Thyroid gland (tissue), 4 donors: ENCODE measurements around the gene TPBGL. TPM values are rescaled to one million over a fixed set of nuclear protein-coding genes. Genes with fewer than 3 reads are reported as not detected.
A peak's percentile ranks its signal among the peaks of the same experiment; 100 is the strongest.

Experiments used
- DNase-seq, 2 donors: peaks; one replicate each; pipeline ENCODE4 v3.0.0-alpha.2; 2019
- H3K27ac ChIP-seq, 3 donors: fragments of 200-600 bp; sonication (generic); 1 replicate in 2 of 3; 2 replicates in 1 of 3; pipeline ENCODE4 v1.5.1; 2016 to 2019; ENCODE audit warnings: mild to moderate bottlenecking in 1 of 3, moderate library complexity in 1 of 3
- H3K27me3 ChIP-seq: fragments of 200-600 bp; sonication (generic); one replicate; pipeline ENCODE4 v1.5.1; 2019
- H3K36me3 ChIP-seq, 2 donors: fragments of 200-600 bp; sonication (generic); one replicate each; pipeline ENCODE4 v1.5.1; 2016 to 2019
- H3K4me1 ChIP-seq, 2 donors: fragments of 200-600 bp; sonication (generic); one replicate each; pipeline ENCODE4 v1.5.1; 2017 to 2019
- H3K4me3 ChIP-seq, 3 donors: fragments of 200-600 bp; sonication (generic); replicated peaks in 1 of 3; 1 replicate in 2 of 3; 2 replicates in 1 of 3; pipeline ENCODE4 v1.5.1; 2016; ENCODE audit warnings: mild to moderate bottlenecking in 1 of 3
- H3K9me3 ChIP-seq: fragments of 200-600 bp; sonication (generic); one replicate; pipeline ENCODE4 v1.5.1; 2017
- POLR2A ChIP-seq, 2 donors: fragments of 450-650 bp; IDR thresholded peaks; one replicate each; pipeline ENCODE4 v1.6.1; 2017; ENCODE audit warnings: antibody characterized with exemption in 2 of 2, mild to moderate bottlenecking in 2 of 2, moderate library complexity in 1 of 2
- WGBS, 2 donors: methylation state at CpG; one replicate each; pipeline ENCODE4 v1.1.5; 2017; 5-methylcytosine and 5-hydroxymethylcytosine counted together
- intact Hi-C: fragments of 100-400 bp; cut with DNase I; formaldehyde crosslinking; loops from one replicate; pipeline ENCODE4 v1.15.1; 2023
- total RNA-seq, 4 donors: library from RNA; depleted of rRNA; stranded (reverse); fragments of >200 nt; gene quantifications; one replicate each; pipeline ENCODE4 v1.2.3, GENCODE V29; 2016
- TF ChIP-seq, protein P1 (sequence below), 6 experiments: fragments of 200-600 bp in 3 of 6; fragments of 450-650 bp in 3 of 6; sonication (generic) in 3 of 6; IDR thresholded peaks; one replicate each; pipeline ENCODE4 v1.5.1; 2016 to 2019; ENCODE audit warnings: antibody characterized with exemption in 6 of 6, mild to moderate bottlenecking in 2 of 6, inconsistent platforms in 1 of 6, moderate library complexity in 1 of 6

The TPBGL gene
- total RNA-seq, 4 donors from 2014 or later, result 0.67 to 0.89 (median 0.79) TPM; not detected in 1

DNA sequence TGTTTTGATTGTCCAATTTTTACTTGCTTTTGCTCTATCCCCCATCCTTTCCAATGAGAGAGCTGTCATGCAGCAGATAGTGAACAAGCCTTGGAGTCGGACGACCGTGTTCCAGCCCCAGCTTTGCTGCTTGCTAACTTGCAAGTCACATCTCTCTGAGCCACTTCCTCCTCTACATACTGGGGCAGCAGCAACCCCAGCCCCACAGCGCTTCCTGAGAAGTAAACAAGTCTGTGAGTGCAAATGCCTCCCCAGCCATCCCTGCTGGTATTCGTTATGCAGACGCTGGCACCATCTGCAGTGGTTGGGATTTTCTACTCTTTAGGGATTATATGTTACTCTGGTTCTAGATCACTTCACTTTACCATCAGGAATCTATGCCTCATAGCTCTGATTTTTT lies 35.0 kb downstream of the TPBGL start:
- Histone ChIP-seq H3K9me3 (no peaks in the 10 kb centered on the region), H3K27ac (no peak overlapping the region), H3K4me1 (peaks cover 0 to 4% of the 10 kb centered on the region in 2 donors), H3K27me3 (no peaks in the 10 kb centered on the region), H3K36me3 (peaks cover 4 to 6% of the 10 kb centered on the region in 2 donors), H3K4me3 (no peak overlapping the region)
- WGBS, 2 donors, result 71 to 74% methylated on average over 6 of the region's 6 CpGs
- intact Hi-C loops, result no loop called here
- TF ChIP-seq POLR2A (IDR thresholded peaks at IDR 0.05), result no peak
- TF ChIP-seq, protein P1, sequence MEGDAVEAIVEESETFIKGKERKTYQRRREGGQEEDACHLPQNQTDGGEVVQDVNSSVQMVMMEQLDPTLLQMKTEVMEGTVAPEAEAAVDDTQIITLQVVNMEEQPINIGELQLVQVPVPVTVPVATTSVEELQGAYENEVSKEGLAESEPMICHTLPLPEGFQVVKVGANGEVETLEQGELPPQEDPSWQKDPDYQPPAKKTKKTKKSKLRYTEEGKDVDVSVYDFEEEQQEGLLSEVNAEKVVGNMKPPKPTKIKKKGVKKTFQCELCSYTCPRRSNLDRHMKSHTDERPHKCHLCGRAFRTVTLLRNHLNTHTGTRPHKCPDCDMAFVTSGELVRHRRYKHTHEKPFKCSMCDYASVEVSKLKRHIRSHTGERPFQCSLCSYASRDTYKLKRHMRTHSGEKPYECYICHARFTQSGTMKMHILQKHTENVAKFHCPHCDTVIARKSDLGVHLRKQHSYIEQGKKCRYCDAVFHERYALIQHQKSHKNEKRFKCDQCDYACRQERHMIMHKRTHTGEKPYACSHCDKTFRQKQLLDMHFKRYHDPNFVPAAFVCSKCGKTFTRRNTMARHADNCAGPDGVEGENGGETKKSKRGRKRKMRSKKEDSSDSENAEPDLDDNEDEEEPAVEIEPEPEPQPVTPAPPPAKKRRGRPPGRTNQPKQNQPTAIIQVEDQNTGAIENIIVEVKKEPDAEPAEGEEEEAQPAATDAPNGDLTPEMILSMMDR (IDR thresholded peaks at IDR 0.05), result no peak
- peak; percentile 13 to 33 for DNase-seq

DNA sequence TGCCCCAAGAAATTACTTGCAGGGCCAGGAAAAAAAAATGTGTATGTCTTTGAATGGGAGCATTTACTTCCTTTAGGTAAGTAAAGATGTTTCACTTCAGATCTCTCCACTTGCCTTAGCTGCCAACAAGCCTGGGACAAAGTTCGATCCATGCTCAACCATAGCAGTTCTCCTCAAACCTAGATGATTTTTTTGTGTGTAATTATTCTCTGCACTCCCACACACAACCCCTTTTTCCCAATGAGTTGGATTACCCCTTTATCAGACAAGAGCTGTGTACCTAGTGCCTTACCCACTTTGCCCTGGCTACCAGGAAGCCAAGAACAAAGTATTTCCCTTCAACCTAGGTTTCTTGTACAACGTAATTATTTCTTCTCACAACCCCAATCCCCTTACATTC lies 35.6 kb downstream of the TPBGL start:
- Histone ChIP-seq H3K27ac (no peak overlapping the region), H3K4me3 (no peak overlapping the region), H3K4me1 (peaks cover 0 to 4% of the 10 kb centered on the region in 2 donors), H3K27me3 (no peaks in the 10 kb centered on the region), H3K36me3 (peaks cover 4 to 6% of the 10 kb centered on the region in 2 donors), H3K9me3 (no peaks in the 10 kb centered on the region)
- intact Hi-C loops, result no loop called here
- DNase-seq, result no peak
- 75 to 76% methylated on average over 2 of the region's 2 CpGs for WGBS, 2 donors
- TF ChIP-seq, protein P1 (IDR thresholded peaks at IDR 0.05), result no peak
- no peak for TF ChIP-seq POLR2A (IDR thresholded peaks at IDR 0.05)

DNA sequence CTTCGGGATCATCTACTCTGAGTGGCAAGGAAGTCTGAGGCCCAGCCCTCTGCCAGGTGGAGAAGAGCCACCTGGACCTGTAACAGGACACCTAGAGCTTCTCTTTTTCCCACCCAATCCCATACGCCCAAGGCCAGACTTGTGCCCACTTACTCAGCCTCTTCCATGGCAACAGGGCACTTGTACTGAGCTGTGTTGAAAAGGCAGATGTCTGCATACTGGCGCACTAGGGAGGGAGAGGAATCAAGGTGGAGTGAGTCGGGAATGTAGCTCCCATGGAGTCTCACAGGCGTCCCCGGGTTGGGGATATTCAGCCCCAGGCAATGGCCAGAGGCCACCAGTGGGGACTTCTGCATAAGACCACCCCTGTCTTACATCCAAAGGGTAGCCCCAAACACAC lies 36.1 kb downstream of the TPBGL start:
- Histone ChIP-seq H3K27ac (no peak overlapping the region), H3K9me3 (no peaks in the 10 kb centered on the region), H3K4me3 (no peak overlapping the region), H3K27me3 (no peaks in the 10 kb centered on the region), H3K36me3 (peaks cover 4 to 6% of the 10 kb centered on the region in 2 donors), H3K4me1 (peaks cover 0 to 4% of the 10 kb centered on the region in 2 donors)
- intact Hi-C loops, result no loop called here
- no peak for TF ChIP-seq POLR2A (IDR thresholded peaks at IDR 0.05)
- TF ChIP-seq, protein P1 (IDR thresholded peaks at IDR 0.05), result no peak
- 48 to 61% methylated on average over 6 of the region's 6 CpGs for WGBS, 2 donors
- no peak for DNase-seq

DNA sequence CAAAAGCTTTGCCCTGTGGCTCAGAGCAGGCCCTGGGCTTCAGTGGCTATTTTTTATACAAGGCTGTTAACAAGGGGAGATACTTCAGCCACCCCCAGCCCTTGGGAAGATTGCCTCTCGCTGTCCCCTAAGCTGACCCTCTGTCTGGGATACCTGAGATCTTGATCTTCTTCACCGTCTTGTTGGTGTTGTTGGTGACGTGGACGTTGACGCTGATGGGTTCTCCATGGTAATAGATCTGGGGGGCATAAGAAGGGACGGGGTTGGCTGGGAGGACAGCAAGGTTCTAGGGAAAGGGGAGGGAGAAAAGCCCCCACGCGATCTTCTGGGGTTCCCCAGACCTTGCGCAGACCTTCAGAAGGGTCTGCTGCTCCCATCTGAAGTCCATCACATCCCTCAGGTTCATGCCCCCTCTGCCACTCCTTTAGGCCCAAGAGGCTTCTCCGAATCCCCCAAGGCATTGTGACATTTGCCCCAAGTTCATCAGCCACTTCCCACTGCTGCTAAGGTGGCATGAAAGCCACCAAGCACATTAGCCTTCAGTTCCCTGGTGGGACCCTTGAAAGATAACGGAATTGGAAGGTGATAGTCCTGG lies 36.7 kb downstream of the TPBGL start:
- WGBS, 2 donors, result 92 to 93% methylated on average over 11 of the region's 11 CpGs
- no peak for TF ChIP-seq POLR2A (IDR thresholded peaks at IDR 0.05)
- TF ChIP-seq, protein P1 (IDR thresholded peaks at IDR 0.05), result no peak
- H3K27me3 ChIP-seq, result no peaks in the 10 kb centered on the region
- H3K4me1 ChIP-seq, result peaks cover 0 to 4% of the 10 kb centered on the region in 2 donors
- no peak for DNase-seq
- no peak overlapping the region for H3K27ac ChIP-seq
- H3K4me3 ChIP-seq, result no peak overlapping the region
- no peaks in the 10 kb centered on the region for H3K9me3 ChIP-seq
- intact Hi-C loops, result no loop called here
- peaks cover 2 to 6% of the 10 kb centered on the region in 2 donors for H3K36me3 ChIP-seq

DNA sequence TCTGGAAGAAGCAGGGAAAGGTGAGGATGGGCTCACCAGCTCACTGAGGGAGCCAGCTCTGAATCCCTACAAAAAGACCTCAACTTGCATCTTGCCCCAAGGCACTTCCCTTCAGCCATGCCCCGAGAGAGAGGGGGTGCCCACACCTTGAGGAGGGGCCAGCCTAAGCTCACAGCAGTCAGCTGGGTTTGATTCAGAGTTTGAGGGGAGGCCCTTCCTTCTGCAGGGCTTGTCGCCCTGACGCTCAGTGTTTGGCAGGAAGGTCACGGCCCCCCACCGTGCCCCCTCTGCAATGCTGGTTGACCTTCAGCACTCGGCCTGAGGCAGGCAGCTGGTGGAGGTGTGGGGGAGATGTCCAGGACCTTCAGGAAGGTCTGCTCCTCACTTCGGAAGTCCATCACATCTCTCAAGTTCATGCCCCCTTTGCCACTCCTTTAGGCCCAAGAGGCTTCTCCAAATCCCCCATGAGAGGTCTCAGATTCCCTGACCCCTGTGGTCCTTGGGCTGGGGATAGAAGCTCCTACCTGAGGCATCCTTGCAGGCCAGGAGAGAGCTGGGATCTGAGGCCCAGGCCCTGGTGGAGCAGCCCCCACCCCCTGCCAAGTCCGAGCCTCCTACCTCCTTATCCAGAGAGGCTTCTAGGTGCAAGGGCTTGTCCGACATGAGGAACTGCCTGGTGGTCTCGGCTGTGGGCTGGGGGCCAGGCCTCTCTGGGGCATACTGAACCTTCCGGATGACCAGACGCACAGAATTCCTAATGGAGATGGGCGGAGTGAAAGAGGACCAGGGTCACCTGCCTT lies 37.6 kb downstream of the TPBGL start:
- intact Hi-C loops, result no loop called here

More for the DNA sequence above, 37.6 kb downstream of the TPBGL start:
- WGBS, 2 donors, result 82 to 89% methylated on average over 8 to 12 of the region's 13 CpGs
- no peak for DNase-seq
- Histone ChIP-seq H3K27ac (no peak overlapping the region), H3K27me3 (no peaks in the 10 kb centered on the region), H3K4me3 (no peak overlapping the region), H3K9me3 (no peaks in the 10 kb centered on the region), H3K36me3 (peaks cover 0 to 6% of the 10 kb centered on the region in 2 donors), H3K4me1 (peaks cover 0 to 4% of the 10 kb centered on the region in 2 donors)
- TF ChIP-seq, protein P1 (IDR thresholded peaks at IDR 0.05), result no peak
- TF ChIP-seq POLR2A (IDR thresholded peaks at IDR 0.05), result no peak
